ENCODE measurements around the gene CACNA1C. TPM values are rescaled to one million over a fixed set of nuclear protein-coding genes. Genes with fewer than 3 reads are reported as not detected.
A peak's percentile ranks its signal among the peaks of the same experiment; 100 is the strongest.

The CACNA1C gene
- total RNA-seq, 1 donor from 2014 or later = 15.6 TPM

DNA sequence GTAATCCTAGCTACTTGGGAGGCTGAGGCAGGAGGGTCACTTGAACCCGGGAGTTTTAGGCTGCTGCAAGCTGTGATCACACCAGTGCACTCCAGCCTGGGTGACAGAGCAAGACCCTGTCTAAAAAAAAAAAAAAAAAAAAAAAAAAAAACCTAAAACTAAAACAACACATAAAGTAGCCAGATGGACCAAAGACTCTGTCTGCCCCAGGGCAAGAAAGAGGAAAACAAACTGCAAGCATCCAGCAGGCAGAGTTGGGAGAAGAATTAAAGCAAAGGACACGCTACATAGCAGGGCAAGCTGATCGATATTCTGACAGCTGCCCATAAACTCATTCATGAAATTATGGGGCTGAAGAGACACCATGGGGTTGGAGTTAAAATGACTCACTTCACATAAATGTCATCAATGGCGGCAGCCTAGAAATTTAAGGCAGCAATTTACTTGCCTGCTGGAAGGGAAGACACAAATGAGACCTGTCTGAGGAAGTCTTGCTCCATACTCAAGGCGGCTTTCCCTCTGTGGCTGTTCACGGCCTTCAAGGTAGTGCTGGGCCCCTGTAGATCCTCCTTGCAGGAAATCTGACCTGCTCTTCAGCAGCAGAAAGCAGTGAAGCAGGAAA, 482.9 kb downstream of the CACNA1C start:
- no peak for ATAC-seq
- intact Hi-C loops (cut with DNase I) = no loop called here

DNA sequence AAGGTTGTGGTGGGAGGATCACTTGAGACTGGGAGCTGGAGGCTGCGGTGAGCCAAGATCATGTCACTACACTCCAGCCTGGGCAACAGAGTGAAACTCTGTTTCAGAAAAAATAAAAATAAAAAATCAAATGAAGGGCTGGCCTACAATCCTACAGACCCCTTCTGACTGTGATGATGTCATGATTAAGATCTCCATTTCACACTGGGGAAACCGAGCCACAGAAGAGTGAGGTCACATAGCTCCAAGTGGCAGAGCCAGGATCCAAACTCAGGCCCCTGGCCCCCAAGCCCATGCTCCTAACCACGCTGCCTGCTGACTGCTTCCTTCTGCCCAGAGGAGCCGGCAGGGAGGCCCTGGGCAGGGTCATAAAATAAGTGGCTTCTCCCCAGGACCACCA, 483.9 kb downstream of the CACNA1C start:
- ATAC-seq (no peak), DNase-seq (peak; percentile 19)
- Histone ChIP-seq H3K36me3 (no peaks in the 10 kb centered on the region), H3K27ac (no peak overlapping the region), H3K4me3 (no peak overlapping the region), H3K27me3 (no peaks in the 10 kb centered on the region), H3K9me3 (no peaks in the 10 kb centered on the region), H3K4me1 (no peaks in the 10 kb centered on the region)
- TF ChIP-seq, protein P1, sequence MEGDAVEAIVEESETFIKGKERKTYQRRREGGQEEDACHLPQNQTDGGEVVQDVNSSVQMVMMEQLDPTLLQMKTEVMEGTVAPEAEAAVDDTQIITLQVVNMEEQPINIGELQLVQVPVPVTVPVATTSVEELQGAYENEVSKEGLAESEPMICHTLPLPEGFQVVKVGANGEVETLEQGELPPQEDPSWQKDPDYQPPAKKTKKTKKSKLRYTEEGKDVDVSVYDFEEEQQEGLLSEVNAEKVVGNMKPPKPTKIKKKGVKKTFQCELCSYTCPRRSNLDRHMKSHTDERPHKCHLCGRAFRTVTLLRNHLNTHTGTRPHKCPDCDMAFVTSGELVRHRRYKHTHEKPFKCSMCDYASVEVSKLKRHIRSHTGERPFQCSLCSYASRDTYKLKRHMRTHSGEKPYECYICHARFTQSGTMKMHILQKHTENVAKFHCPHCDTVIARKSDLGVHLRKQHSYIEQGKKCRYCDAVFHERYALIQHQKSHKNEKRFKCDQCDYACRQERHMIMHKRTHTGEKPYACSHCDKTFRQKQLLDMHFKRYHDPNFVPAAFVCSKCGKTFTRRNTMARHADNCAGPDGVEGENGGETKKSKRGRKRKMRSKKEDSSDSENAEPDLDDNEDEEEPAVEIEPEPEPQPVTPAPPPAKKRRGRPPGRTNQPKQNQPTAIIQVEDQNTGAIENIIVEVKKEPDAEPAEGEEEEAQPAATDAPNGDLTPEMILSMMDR (IDR thresholded peaks at IDR 0.05) = no peak
- intact Hi-C loops (cut with DNase I) = no loop called here

More for the DNA sequence above, 482.9 kb downstream of the CACNA1C start:
- Histone ChIP-seq H3K27me3 (no peaks in the 10 kb centered on the region), H3K4me1 (no peaks in the 10 kb centered on the region), H3K36me3 (no peaks in the 10 kb centered on the region), H3K27ac (no peak overlapping the region), H3K4me3 (no peak overlapping the region), H3K9me3 (no peaks in the 10 kb centered on the region)
- DNase-seq = peak; percentile 29
- TF ChIP-seq, protein P1 (IDR thresholded peaks at IDR 0.05) = no peak

DNA sequence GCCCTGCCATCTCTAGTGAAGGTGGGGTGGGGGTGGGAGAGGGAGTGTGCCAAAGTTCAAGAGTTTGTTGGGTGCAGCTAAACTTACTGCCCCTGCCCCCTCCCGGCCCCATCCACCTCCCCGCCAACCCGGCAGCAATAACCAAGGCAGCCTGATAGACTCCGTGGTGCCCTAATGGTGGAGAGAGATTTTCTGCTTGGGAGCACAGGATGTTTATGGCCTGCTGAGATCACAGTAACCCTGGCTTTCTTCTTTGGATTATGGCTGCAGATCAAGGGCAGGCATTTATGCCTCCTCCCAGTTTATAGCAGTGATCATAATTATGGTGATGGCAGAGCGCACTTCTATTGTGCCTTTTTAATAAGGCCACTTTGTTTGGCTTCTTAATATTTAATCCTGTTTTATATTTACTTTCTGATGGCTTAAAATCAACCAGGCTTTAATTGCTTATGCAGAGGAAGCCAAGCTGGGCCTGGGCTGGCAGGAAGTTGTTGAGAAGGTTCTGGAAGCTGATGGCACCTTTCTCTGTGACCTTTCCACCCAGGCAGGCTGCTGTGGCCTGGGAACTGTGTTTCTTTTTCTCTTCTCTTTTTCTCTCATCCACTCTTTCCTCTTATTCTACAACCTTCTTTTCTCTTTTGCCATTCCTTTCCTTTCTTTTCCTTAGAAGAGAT, 485.2 kb downstream of the CACNA1C start:
- Histone ChIP-seq H3K4me1 (no peaks in the 10 kb centered on the region), H3K9me3 (no peaks in the 10 kb centered on the region), H3K27ac (no peak overlapping the region), H3K4me3 (no peak overlapping the region), H3K27me3 (no peaks in the 10 kb centered on the region), H3K36me3 (no peaks in the 10 kb centered on the region)
- ATAC-seq (no peak), DNase-seq (peak; percentile 19)
- TF ChIP-seq, protein P1 (IDR thresholded peaks at IDR 0.05) = no peak
- intact Hi-C loops (cut with DNase I) = no loop called here

DNA sequence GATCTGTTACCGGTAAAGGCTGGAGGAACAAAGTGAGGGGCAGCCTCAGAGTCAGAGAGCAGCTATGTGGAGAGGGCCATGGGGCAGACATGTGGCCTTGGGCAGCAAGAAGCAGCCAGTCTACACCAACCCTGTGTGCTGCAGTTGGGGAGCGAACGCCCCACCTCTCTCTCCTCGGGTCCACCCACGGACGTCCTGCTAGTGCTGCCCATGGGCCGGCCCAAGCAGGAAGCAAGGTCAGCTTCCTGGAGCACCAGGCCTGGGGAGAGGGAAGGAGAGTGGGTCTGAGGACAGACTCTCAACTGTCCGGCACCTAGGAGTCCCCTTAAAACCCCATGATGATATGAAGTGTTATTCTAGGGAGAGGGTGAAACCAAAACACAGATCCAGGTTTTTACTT, 487.2 kb downstream of the CACNA1C start:
- TF ChIP-seq, protein P1 (IDR thresholded peaks at IDR 0.05) = no peak
- DNase-seq (peak; percentile 51), ATAC-seq (no peak)
- intact Hi-C loops (cut with DNase I) = no loop called here
- Histone ChIP-seq H3K27ac (no peak overlapping the region), H3K9me3 (no peaks in the 10 kb centered on the region), H3K4me3 (no peak overlapping the region), H3K4me1 (no peaks in the 10 kb centered on the region), H3K36me3 (no peaks in the 10 kb centered on the region), H3K27me3 (no peaks in the 10 kb centered on the region)

DNA sequence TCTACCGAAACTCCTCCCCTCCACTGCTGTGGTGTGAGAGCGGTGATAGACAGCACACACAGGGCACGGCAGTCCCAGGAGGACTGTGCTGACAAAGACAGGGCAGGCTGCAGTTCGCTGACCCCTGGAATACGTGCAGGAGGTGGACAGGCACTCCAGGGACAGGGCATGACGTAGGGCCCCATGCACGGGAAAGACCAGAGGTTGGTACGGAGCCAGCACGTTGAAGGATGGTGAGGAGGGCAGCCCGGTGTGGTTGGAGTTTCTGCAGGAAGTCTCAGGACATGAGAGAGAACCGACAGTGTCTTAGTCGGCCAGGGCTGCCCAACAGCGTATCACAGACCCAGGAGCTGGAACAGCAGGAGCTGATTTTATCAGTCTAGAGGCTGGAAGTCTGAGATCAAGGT, 487.8 kb downstream of the CACNA1C start:
- peak; percentile 58 for DNase-seq
- Histone ChIP-seq H3K36me3 (no peaks in the 10 kb centered on the region), H3K27ac (no peak overlapping the region), H3K4me1 (no peaks in the 10 kb centered on the region), H3K27me3 (no peaks in the 10 kb centered on the region), H3K4me3 (no peak overlapping the region), H3K9me3 (no peaks in the 10 kb centered on the region)
- peak; percentile 44 for ATAC-seq
- intact Hi-C loops (cut with DNase I) = no loop called here
- TF ChIP-seq, protein P1 (IDR thresholded peaks at IDR 0.05) = no peak

Measured in upper lobe of right lung (tissue), 1 donor.